Fibroblast of skin of left biceps (primary cell): ENCODE measurements around the gene ATRN.

Source experiments
- DNase-seq, 2 experiments: peaks; one replicate each; pipeline ENCODE4 v3.0.0-alpha.2; 2013; ENCODE audit warnings: low read depth in 2 of 2

ATRN gene

DNA sequence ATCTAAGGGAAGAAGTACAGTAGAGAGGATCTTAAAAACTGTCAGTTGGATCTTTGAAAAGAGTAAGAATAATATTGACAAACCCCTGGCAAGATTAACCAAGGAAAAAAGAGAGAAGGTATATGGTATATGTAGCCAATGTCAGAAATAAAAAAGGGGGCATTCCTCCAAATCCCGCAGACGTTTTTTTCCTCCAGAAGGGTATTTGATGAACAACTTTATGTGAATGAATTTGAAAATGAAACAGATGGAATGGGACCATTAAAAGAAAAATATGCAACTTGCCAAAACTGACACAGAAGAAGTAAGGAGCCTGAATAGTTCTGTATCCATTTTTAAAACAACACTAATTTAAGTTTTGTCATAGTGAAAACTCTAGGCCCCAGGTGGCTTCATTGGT is 156.7 kb downstream of the ATRN start:
- DNase-seq: no peak

- DNase-seq: no peak
Measured at GRCh38 chr20:3628502-3629314, 157.9 kb downstream of the ATRN start.

- no peak for DNase-seq
Measured at GRCh38 chr20:3629893-3630292, 159.1 kb downstream of the ATRN start.

GRCh38 chr20:3630429-3630828 is 159.6 kb downstream of the ATRN start:
- no peak for DNase-seq

GRCh38 chr20:3631534-3631933 is 160.7 kb downstream of the ATRN start:
- DNase-seq: no peak

DNA sequence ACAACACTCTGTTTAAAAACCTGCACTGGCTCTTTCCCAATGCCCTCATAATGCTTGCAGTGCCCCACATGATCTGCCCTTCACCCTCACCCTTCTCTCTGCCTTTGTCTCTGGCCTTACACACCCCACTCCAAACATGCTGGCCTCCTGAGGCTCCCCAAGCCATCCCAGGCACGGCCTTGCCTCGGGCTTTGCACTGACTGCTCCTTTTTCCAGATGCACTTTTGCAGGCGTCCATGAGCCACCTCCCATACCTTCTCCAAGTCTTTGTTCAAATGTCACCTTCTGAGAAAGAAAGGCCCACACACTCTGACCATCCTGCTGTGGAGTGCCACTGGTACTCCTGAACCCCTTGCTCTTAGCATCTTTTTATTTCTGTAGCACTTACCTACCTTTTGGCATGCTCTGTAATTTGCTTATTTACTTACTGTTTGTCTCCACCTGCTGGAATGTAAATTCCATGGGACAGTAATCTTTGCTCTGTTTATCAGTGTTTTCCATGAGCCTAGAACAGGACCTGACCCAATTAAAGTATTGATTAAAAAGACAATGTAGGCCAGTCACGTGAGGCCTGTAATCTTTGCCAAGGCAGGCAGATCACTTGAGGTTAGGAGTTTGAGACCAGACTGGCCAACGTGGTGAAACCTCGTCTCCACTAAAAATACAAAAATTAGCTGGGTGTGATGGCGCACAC is 161.6 kb downstream of the ATRN start:
- DNase-seq: no peak

GRCh38 chr20:3633913-3634478 is 163.2 kb downstream of the ATRN start:
- DNase-seq: no peak

GRCh38 chr20:3635346-3635745 is 164.5 kb downstream of the ATRN start:
- no peak for DNase-seq

GRCh38 chr20:3640259-3640658 is 169.4 kb downstream of the ATRN start:
- no peak for DNase-seq

- no peak for DNase-seq
Measured at GRCh38 chr20:3645309-3646066, 174.7 kb downstream of the ATRN start.

- no peak for DNase-seq
Measured at GRCh38 chr20:3646067-3646440, 175.2 kb downstream of the ATRN start.

DNA sequence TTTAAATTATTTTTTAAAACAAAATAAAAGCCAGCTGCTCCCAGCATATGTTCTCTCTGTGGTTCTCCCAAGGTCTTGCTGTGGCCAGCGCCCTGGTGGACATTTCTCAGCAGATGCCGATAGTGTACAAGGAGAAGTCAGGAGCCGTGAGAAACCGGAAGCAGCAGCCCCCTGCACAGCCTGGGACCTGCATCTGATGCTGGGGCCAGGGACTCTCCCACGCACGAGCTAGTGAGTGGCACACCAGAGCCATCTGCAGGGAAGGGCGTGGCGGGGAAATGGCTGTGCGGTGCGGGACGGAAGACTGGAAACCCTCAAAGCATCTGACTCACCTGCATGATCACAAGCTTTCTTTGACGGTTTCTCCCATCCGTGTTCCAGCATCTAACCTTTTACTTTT is 175.8 kb downstream of the ATRN start:
- DNase-seq: no peak

GRCh38 chr20:3647473-3647872 is 176.7 kb downstream of the ATRN start:
- no peak for DNase-seq

- DNase-seq: no peak
Measured at GRCh38 chr20:3648951-3649350, 178.1 kb downstream of the ATRN start.

DNA sequence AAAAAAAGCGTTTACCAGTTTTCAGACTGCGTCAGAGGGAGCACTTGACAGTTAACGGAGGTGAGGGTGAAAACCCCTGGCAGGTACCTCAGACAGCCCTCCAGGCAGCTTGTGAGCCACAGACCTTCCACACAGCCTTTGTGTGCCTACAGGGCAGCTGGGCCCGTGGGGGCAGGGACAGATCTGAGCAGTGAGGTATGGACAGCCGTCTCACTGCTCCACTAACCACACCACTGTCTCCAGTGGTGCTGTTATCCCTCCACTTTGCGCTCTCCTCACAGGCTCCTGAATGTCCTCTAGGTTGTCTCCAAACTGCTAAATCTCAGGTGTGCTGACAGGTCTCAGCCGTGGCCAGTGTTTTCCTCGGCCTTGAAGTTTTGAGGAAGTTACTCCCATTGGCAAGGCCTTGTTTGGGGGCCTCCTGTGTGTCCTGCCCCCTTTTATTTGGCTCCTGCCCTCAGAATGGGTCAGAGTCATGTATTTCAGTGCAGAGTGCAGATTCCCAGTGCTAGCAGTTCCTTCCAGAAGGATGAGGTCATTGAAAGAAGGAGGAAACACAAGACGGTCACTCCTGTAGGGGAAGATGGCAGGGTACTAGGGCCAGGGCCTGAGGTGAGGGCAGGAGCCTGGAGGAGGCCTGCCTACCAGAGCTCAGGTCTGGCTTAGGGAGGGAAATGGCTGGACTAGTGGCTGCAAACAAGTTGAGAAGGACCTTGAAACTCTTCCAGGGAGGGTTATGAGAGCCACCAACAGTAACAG is 180.6 kb downstream of the ATRN start:
- no peak for DNase-seq

DNA sequence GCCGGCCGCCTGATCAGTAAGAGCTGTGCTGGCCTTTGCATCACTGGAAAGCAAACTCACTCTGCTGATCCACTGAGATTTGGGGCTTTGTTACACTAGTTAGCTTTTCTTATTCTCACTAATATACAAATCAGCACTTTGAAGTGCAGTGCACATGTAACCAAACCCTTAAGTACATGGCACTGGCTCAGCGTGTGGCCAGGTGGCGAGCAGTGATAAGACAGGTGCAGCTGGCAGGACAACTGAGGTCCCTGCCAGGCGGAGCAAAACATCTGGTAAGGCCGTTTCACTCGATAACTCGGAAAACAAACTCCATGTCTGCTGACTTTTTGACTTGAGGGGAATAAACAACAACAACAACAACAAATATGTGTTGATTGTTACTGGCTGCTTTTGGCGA is 181.4 kb downstream of the ATRN start:
- no peak for DNase-seq

- no peak for DNase-seq
Measured at GRCh38 chr20:3652676-3653596, 182.1 kb downstream of the ATRN start.

- no peak for DNase-seq
Measured at GRCh38 chr20:3653921-3654320, 183.1 kb downstream of the ATRN start.

GRCh38 chr20:3654326-3655130 is 183.7 kb downstream of the ATRN start:
- no peak for DNase-seq

GRCh38 chr20:3655131-3655405 is 184.2 kb downstream of the ATRN start:
- DNase-seq: no peak
